PC-3 (cell line): ENCODE data around the gene PLOD1. TPM values are rescaled to one million over a fixed set of nuclear protein-coding genes. Genes with fewer than 3 reads are reported as not detected.

Experiments used
- ATAC-seq: fragments of 200-7000 bp; cut with Tn5 transposase; 2 replicates; pipeline ENCODE4 v1.9.1; 2020; ENCODE audit warnings: mild to moderate bottlenecking, moderate library complexity
- BruUV-seq: library from RNA; stranded (reverse); fragments of 400-500 nt; replicated peaks from 2 replicates; lab custom pipeline; 2021; lab: Mats Ljungman, UMichigan
- CTCF ChIA-PET: fragments of 300-600 bp; sonication (Branson Sonifier 250); formaldehyde crosslinking; loops from one replicate; lab custom pipeline; 2022; ENCODE audit warnings: antibody characterized with exemption; lab: Charles Lee
- POLR2A ChIA-PET: fragments of 300-600 bp; sonication (Branson Sonifier 250); formaldehyde crosslinking; loops from one replicate; lab custom pipeline; 2022; ENCODE audit warnings: antibody characterized with exemption; ENCODE audit not compliant: unreplicated experiment; lab: Charles Lee
- DNase-seq: peaks from one replicate; pipeline ENCODE4 v3.0.0-alpha.2; 2015
- H2AFZ ChIP-seq: fragments of 300-600 bp; sonication (generic); 2 replicates; pipeline ENCODE4 v1.6.0; 2016; ENCODE audit warnings: antibody characterized with exemption, low read length
- H3F3A ChIP-seq: fragments of 300-600 bp; sonication (generic); one replicate; pipeline ENCODE4 v1.6.0; 2017; ENCODE audit warnings: antibody characterized with exemption, low read length, control low read depth, mild to moderate bottlenecking; ENCODE audit not compliant: unreplicated experiment
- H3K27ac ChIP-seq: fragments of 300-600 bp; sonication (generic); 2 replicates; pipeline ENCODE4 v1.5.1; 2016; ENCODE audit warnings: mild to moderate bottlenecking, low read length
- H3K27me3 ChIP-seq: fragments of 300-600 bp; sonication (generic); 2 replicates; pipeline ENCODE4 v1.6.1; 2016; ENCODE audit warnings: low read length, mixed read lengths
- H3K36me3 ChIP-seq: fragments of 300-600 bp; sonication (generic); 2 replicates; pipeline ENCODE4 v1.6.1; 2016; ENCODE audit warnings: low read depth, mixed run types, low read length, mixed read lengths
- H3K4me1 ChIP-seq: fragments of 300-600 bp; sonication (generic); 2 replicates; pipeline ENCODE4 v1.5.1; 2016; ENCODE audit warnings: low read length; ENCODE audit not compliant: insufficient read depth
- H3K4me2 ChIP-seq: fragments of 300-600 bp; sonication (generic); 2 replicates; pipeline ENCODE4 v1.6.0; 2016; ENCODE audit warnings: low read length
- H3K4me3 ChIP-seq: fragments of 300-600 bp; sonication (generic); 2 replicates; pipeline ENCODE4 v1.5.1; 2016; ENCODE audit warnings: mild to moderate bottlenecking, low read length, mixed read lengths
- H3K79me2 ChIP-seq: fragments of 300-600 bp; sonication (generic); 2 replicates; pipeline ENCODE4 v1.6.1; 2017; ENCODE audit warnings: low read length, mixed read lengths
- H3K9ac ChIP-seq: fragments of 300-600 bp; sonication (generic); 2 replicates; pipeline ENCODE4 v1.6.0; 2016; ENCODE audit warnings: mild to moderate bottlenecking, low read length
- H3K9me2 ChIP-seq: fragments of 300-600 bp; sonication (generic); replicated peaks from 2 replicates; pipeline ENCODE4 v1.6.1; 2016; ENCODE audit warnings: mixed run types, low read length, mixed read lengths
- H3K9me3 ChIP-seq: fragments of 300-600 bp; sonication (generic); 2 replicates; pipeline ENCODE4 v1.6.1; 2016; ENCODE audit warnings: low read length, mixed read lengths
- H4K20me1 ChIP-seq: fragments of 300-600 bp; sonication (generic); 2 replicates; pipeline ENCODE4 v1.6.1; 2016; ENCODE audit warnings: low read length, mixed read lengths
- EZH2 ChIP-seq: fragments of 300-600 bp; sonication (generic); IDR thresholded peaks from one replicate; pipeline ENCODE4 v1.6.1; 2017; ENCODE audit warnings: antibody characterized with exemption, mild to moderate bottlenecking, low read length; ENCODE audit not compliant: unreplicated experiment
- EZH2phosphoT487 ChIP-seq: fragments of 300-600 bp; sonication (generic); IDR thresholded peaks from 2 replicates; pipeline ENCODE4 v1.6.1; 2018; ENCODE audit warnings: mild to moderate bottlenecking, antibody characterized with exemption, low read length, borderline replicate concordance
- intact Hi-C: fragments of 100-400 bp; cut with micrococcal nuclease; formaldehyde crosslinking; loops from 2 replicates; pipeline ENCODE4 v1.9.0; 2023
- total RNA-seq: library from RNA; depleted of rRNA; stranded (reverse); fragments of >200 nt; gene quantifications from 2 replicates; pipeline ENCODE4 v1.2.3, GENCODE V29; 2014
- TF ChIP-seq, protein P1 (sequence below): fragments of 300-600 bp; sonication (generic); conservative IDR thresholded peaks from 2 replicates; pipeline ENCODE4 v1.5.1; 2017; ENCODE audit warnings: antibody characterized with exemption, low read depth, mild to moderate bottlenecking, low read length

PLOD1 gene
- total RNA-seq, 1 experiment from 2014 or later = 179 TPM

DNA sequence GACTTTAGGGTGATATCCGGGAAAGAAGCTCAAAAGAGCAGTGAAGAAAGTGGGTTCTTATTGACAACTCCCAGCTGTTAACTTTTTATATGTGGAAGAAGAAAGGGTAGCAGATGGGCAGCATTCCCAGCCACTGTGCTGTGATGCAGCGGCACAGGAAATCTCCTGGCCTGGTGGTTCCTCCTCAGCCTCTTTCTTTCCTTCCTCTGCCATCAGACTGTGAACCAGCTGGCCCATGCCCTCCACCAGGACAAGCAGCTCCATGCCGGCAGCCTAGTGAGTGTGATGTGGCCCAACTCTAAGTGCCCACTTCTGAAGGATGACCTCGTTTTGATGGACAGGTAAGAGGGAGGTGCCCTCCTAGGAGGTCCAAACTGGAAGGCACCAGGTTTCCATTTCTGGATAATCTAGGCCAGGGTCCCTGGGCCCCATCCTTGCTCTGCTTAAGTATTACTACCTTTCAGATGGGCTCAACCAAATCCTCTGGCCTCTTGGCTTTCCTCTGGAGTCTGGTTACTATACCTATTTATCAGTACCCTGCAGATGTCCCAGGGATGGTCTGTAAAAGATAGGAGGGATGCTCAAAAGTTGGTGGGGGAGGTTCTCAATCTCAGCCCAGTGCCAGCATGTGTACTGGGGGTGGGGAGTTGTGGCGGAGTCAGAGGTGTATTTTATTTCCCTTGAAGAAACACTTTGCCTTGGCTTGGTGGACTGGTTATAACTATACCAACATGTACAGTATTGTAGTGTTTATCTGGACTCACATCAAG lies 62.7 kb downstream of the PLOD1 start:
- H3K9me2 ChIP-seq = no peaks in the 10 kb centered on the region
- ATAC-seq = no peak
- no peak overlapping the region for H2AFZ ChIP-seq
- no peaks in the 10 kb centered on the region for H4K20me1 ChIP-seq
- H3K4me3 ChIP-seq = no peak overlapping the region
- DNase-seq = no peak
- H3K27ac ChIP-seq = no peak overlapping the region
- BruUV-seq = no TSS peak
- H3K9ac ChIP-seq = no peak overlapping the region
- no peaks in the 10 kb centered on the region for H3K79me2 ChIP-seq
- POLR2A ChIA-PET = interaction anchor here (0.5 kb wide), 1 partner anchor 17 kb away, joined by 3 read pairs; the partner anchor contains the start of gene MFN2
- H3F3A ChIP-seq = no peaks in the 10 kb centered on the region
- intact Hi-C loops = no loop called here
- no peak overlapping the region for H3K4me2 ChIP-seq
- H3K36me3 ChIP-seq = peaks cover 69% of the 10 kb centered on the region
- H3K4me1 ChIP-seq = no peaks in the 10 kb centered on the region
- no peaks in the 10 kb centered on the region for H3K9me3 ChIP-seq
- CTCF ChIA-PET = no interaction called here
- no peaks in the 10 kb centered on the region for H3K27me3 ChIP-seq
- no peak for TF ChIP-seq EZH2
- TF ChIP-seq, protein P1, sequence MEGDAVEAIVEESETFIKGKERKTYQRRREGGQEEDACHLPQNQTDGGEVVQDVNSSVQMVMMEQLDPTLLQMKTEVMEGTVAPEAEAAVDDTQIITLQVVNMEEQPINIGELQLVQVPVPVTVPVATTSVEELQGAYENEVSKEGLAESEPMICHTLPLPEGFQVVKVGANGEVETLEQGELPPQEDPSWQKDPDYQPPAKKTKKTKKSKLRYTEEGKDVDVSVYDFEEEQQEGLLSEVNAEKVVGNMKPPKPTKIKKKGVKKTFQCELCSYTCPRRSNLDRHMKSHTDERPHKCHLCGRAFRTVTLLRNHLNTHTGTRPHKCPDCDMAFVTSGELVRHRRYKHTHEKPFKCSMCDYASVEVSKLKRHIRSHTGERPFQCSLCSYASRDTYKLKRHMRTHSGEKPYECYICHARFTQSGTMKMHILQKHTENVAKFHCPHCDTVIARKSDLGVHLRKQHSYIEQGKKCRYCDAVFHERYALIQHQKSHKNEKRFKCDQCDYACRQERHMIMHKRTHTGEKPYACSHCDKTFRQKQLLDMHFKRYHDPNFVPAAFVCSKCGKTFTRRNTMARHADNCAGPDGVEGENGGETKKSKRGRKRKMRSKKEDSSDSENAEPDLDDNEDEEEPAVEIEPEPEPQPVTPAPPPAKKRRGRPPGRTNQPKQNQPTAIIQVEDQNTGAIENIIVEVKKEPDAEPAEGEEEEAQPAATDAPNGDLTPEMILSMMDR = no peak

DNA sequence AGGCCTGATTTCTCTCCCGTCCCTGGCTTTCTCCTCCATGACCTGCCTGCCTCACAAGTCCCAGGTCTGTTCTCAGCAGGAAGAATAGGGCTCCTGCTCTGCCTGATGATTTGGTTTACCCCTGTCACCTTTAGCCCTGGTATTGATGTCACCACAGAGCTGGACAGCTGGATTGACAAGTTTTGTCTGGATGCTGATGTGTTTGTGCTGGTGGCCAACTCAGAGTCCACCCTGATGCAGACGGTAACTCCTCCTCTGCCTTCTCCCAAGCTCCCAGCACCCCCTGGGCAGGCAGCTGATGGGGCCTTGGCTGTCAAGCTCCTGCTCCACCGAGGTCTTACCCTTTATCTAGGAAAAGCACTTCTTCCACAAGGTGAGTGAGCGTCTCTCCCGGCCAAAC lies 64.1 kb downstream of the PLOD1 start:
- Histone ChIP-seq H3K27ac (no peak overlapping the region), H4K20me1 (no peaks in the 10 kb centered on the region), H3K4me1 (no peaks in the 10 kb centered on the region), H3K79me2 (no peaks in the 10 kb centered on the region), H3K36me3 (peaks cover 69% of the 10 kb centered on the region), H3K4me2 (no peak overlapping the region), H2AFZ (no peak overlapping the region), H3F3A (no peaks in the 10 kb centered on the region), H3K27me3 (no peaks in the 10 kb centered on the region), H3K4me3 (no peak overlapping the region), H3K9me3 (no peaks in the 10 kb centered on the region), H3K9ac (no peak overlapping the region), H3K9me2 (no peaks in the 10 kb centered on the region)
- BruUV-seq = no TSS peak
- intact Hi-C loops = no loop called here
- POLR2A ChIA-PET = no interaction called here
- no peak for TF ChIP-seq EZH2
- TF ChIP-seq EZH2phosphoT487 = no peak
- TF ChIP-seq, protein P1 = no peak
- DNase-seq (no peak), ATAC-seq (no peak)
- CTCF ChIA-PET = interaction anchor here (0.6 kb wide), 1 partner anchor 311 kb away, joined by 3 read pairs; no protein-coding TSS in a partner anchor

DNA sequence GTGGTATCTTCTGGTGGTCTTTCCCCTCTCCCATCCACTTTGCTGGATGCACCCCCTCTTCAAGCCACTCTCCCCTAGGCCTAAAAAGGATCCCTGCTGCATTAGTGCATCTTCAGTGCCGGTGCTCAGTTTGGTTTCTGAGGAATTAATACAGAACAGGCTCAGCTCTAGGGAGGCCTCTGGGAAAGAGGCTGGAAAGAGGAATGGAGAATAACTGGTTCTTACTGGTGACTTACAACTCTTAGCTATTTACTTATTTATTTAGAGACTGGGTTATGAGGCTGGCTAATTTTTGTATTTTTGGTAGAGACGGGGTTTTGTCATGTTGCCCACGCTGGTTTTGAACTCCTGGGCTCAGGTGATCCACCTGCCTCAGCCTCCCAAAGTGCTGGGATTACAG lies 64.7 kb downstream of the PLOD1 start:
- Histone ChIP-seq H4K20me1 (no peaks in the 10 kb centered on the region), H3K36me3 (peaks cover 71% of the 10 kb centered on the region), H2AFZ (no peak overlapping the region), H3F3A (no peaks in the 10 kb centered on the region), H3K27ac (no peak overlapping the region), H3K79me2 (no peaks in the 10 kb centered on the region), H3K9me3 (no peaks in the 10 kb centered on the region), H3K9me2 (no peaks in the 10 kb centered on the region), H3K4me1 (no peaks in the 10 kb centered on the region), H3K9ac (no peak overlapping the region), H3K27me3 (no peaks in the 10 kb centered on the region), H3K4me3 (no peak overlapping the region), H3K4me2 (no peak overlapping the region)
- ChIA-PET CTCF (no interaction called here), POLR2A (no interaction called here)
- TF ChIP-seq EZH2 (no peak), EZH2phosphoT487 (no peak)
- TF ChIP-seq, protein P1 = no peak
- no TSS peak for BruUV-seq
- ATAC-seq = no peak
- intact Hi-C loops = no loop called here
- no peak for DNase-seq
